Measurements from ENCODE around the gene AP1G2. TPM values are rescaled to one million over a fixed set of nuclear protein-coding genes. Genes with fewer than 3 reads are reported as not detected.

AP1G2 gene
- polyA plus RNA-seq, 1 experiment = 8.2 TPM

DNA sequence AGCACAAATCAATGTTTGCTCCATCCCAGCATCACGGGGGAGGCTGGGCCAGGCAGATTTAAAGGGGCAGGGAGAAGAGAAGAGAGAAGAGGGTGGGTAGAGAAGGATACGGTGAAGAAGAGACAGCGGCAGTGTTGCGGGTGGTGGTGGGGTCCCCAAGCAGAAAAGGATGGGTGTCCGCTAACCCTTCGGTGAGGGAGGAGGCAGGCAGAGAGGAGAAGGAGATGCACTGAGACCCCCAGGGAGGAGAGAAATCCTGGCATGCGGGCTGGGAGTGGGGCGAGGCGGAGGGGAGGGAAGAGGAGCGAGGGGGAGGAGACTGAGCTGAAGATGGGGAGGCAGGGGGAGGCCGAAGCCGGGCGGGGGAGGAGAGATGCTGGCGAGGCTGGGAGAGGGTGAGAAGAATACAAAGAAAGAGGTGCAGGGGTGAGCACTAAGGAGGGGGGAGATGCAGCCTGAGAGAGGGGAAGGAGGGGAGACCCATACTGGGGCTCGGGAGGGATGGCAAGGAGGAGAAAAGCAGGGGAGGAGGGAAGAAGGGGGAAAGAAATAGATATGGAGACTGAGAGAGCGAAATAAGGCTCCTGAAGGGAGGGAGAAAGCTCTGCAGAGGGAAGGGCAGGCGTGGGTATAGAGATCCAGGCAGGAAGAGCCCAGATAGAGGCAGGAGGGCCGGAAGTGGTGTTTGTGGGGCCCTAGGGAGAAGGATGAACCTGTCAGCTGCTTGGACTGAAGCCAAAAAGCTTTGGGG, 11.1 kb upstream of the AP1G2 start, which contains the start of gene JPH4:
Gene JPH4 (minus strand): TSS at position 231 of the 751 bp plus-strand sequence. CDS start 1,337 bp downstream, outside the sequence.
- Histone ChIP-seq H3K27ac (ENCODE audit: low read depth, low read length) (no peak within 1 kb of the TSS), H3K9me3 (ENCODE audit: control insufficient read depth, insufficient read depth, low read length) (no peaks in the 10 kb centered on the region; the same call in 1 of the 2 replicates), H3K4me3 (ENCODE audit: low read depth, low read length) (no peak within 1 kb of the TSS), H3K27me3 (ENCODE audit: control insufficient read depth, insufficient read depth, low read length) (peaks cover 56% of the 10 kb centered on the region)
- TF ChIP-seq, protein P1, sequence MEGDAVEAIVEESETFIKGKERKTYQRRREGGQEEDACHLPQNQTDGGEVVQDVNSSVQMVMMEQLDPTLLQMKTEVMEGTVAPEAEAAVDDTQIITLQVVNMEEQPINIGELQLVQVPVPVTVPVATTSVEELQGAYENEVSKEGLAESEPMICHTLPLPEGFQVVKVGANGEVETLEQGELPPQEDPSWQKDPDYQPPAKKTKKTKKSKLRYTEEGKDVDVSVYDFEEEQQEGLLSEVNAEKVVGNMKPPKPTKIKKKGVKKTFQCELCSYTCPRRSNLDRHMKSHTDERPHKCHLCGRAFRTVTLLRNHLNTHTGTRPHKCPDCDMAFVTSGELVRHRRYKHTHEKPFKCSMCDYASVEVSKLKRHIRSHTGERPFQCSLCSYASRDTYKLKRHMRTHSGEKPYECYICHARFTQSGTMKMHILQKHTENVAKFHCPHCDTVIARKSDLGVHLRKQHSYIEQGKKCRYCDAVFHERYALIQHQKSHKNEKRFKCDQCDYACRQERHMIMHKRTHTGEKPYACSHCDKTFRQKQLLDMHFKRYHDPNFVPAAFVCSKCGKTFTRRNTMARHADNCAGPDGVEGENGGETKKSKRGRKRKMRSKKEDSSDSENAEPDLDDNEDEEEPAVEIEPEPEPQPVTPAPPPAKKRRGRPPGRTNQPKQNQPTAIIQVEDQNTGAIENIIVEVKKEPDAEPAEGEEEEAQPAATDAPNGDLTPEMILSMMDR (IDR thresholded peaks at IDR 0.05; ENCODE audit: low read depth, low read length) = no peak
- POLR2A ChIA-PET = no interaction called here
- no peak for DNase-seq (ENCODE audit: low read depth, low spot score)
- CTCF ChIA-PET = no interaction called here

DNA sequence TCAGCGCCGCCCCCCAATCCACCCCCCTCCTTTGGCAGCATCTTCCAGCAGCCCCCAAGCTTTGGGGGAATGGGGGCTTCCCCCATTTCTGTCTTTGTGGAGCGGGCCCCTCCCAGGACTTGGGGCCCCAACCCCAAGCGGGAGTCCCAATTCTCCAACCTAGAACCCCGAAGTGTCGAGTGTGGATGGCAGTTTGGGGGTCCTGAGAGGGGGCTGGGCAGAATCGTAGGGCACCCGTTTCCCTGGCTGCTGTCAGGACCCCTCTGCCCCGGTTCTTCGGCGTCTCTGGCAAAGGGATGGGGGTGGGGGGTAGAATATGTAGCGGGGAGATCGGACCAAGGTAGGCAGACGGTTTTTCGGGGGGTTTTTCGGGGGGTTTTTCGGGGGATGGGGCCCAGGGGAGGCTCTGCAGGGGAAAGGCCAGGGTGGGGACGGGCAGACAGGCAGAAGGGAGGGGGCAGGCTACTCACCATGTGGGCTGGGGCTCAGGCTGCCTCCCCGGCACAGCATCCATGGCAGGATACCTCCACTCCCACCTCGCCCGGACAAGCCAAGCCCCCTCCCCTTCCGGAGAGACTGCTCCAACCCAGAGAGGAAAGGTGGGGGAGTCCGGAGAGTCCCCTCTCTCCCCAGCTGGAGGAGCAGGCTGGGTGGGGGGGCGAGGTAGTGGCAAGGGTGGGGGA, 10.3 kb upstream of the AP1G2 start:
- ChIA-PET POLR2A (no interaction called here), CTCF (no interaction called here)
- DNase-seq (ENCODE audit: low read depth, low spot score) = no peak
- no peak overlapping the region for H3K27ac ChIP-seq (ENCODE audit: low read depth, low read length)
- TF ChIP-seq, protein P1 (IDR thresholded peaks at IDR 0.05; ENCODE audit: low read depth, low read length) = no peak
- H3K4me3 ChIP-seq (ENCODE audit: low read depth, low read length) = no peak overlapping the region
- no peaks in the 10 kb centered on the region; the same call in 1 of the 2 replicates for H3K9me3 ChIP-seq (ENCODE audit: control insufficient read depth, insufficient read depth, low read length)
- peaks cover 62% of the 10 kb centered on the region for H3K27me3 ChIP-seq (ENCODE audit: control insufficient read depth, insufficient read depth, low read length)

DNA sequence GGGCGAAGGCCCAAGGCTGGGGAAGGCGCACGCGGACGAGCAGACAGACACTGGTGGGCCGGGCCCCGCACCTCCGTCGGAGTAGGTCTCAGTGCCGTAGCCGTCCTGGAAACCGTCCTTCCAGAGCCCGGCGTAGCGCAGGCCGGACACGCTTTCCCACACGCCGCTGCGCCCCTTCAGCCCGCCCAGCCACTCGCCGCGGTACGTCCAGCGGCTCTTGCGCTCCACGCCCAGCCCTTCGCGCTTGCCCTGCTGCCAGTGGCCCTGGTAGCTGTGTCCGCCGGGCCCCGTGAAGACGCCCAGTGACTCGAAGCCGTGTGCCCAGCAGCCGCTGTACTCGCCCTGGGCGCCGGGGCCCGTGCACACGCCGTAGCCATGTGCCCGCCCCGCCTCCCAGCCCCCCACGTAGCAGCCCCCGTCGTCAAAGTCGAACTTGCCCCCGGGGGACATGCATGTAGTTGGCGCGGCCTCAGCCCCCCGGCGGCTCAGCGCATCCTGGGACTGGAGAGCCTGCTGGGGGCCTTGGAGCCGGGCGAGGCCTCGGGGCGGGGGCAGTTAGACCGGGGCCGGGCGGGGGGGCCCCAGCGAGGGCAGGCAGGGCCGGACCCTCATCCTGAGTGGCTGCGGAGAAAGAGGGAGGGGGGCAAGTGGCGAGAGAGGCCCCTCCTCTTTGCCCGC, 9.6 kb upstream of the AP1G2 start:
- H3K4me3 ChIP-seq (ENCODE audit: low read depth, low read length) = no peak overlapping the region
- ChIA-PET CTCF (no interaction called here), POLR2A (no interaction called here)
- TF ChIP-seq, protein P1 (IDR thresholded peaks at IDR 0.05; ENCODE audit: low read depth, low read length) = no peak
- H3K9me3 ChIP-seq (ENCODE audit: control insufficient read depth, insufficient read depth, low read length) = no peaks in the 10 kb centered on the region; the same call in 1 of the 2 replicates
- no peak overlapping the region for H3K27ac ChIP-seq (ENCODE audit: low read depth, low read length)
- no peak for DNase-seq (ENCODE audit: low read depth, low spot score)
- peaks cover 67% of the 10 kb centered on the region for H3K27me3 ChIP-seq (ENCODE audit: control insufficient read depth, insufficient read depth, low read length)

DNA sequence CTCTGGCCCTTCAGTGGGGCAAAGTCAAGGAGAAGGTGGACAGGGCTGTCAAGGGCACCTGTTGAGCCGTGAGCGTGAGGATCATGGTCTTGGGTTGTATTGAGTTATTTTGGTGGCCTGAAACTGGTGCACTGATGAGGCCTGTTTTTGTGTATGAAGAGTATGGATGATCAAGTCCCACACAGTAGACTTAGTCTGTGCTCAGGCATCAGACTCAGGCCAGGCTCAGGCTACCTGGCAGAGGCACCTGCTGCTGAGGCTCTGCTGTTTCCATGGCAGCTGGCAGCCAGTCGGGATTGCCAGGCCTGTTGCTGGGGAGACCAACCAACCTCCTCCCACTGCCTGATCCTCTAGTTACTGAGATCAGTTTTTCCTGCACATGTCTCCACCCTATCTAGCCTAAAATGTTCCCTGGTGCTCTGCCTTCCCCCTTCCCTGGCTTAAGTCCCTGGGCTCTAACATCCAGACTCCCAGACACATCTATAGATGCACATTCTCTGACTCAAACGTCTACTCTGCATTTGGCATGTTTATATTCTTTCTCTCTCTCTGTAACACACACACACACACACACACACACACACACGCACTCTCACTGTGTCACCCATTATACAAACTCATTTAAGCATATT, 5.9 kb upstream of the AP1G2 start:
- POLR2A ChIA-PET = no interaction called here
- DNase-seq (ENCODE audit: low read depth, low spot score) = no peak
- Histone ChIP-seq H3K27ac (ENCODE audit: low read depth, low read length) (no peak overlapping the region), H3K9me3 (ENCODE audit: control insufficient read depth, insufficient read depth, low read length) (no peaks in the 10 kb centered on the region; the same call in 1 of the 2 replicates), H3K4me3 (ENCODE audit: low read depth, low read length) (no peak overlapping the region), H3K27me3 (ENCODE audit: control insufficient read depth, insufficient read depth, low read length) (peaks cover 72% of the 10 kb centered on the region)
- TF ChIP-seq, protein P1 (IDR thresholded peaks at IDR 0.05; ENCODE audit: low read depth, low read length) = no peak
- CTCF ChIA-PET = interaction anchor here (1.3 kb wide), 1 partner anchor 11 kb away, joined by 4 read pairs; no protein-coding TSS in a partner anchor
